Stimulated activated CD4-positive, alpha-beta T cell treated with anti-CD3 and anti-CD28 coated beads, Interleukin-1b, Interleukin-23, amount 100 ng/mL, for 24 hours (primary cell): Measurements from ENCODE around the gene ARHGAP12.
"Not testable (repeated sequence)": the region's sequence is repeated elsewhere in the genome, so short reads cannot be mapped to it uniquely, and the experiment has no call there.

Experiments used
- DNase-seq, 4 experiments: peaks; one replicate each; pipeline ENCODE4 v3.0.0-alpha.2; 2020; ENCODE audit warnings: low read depth in 4 of 4, low spot score in 1 of 4

Gene ARHGAP12, protein sequence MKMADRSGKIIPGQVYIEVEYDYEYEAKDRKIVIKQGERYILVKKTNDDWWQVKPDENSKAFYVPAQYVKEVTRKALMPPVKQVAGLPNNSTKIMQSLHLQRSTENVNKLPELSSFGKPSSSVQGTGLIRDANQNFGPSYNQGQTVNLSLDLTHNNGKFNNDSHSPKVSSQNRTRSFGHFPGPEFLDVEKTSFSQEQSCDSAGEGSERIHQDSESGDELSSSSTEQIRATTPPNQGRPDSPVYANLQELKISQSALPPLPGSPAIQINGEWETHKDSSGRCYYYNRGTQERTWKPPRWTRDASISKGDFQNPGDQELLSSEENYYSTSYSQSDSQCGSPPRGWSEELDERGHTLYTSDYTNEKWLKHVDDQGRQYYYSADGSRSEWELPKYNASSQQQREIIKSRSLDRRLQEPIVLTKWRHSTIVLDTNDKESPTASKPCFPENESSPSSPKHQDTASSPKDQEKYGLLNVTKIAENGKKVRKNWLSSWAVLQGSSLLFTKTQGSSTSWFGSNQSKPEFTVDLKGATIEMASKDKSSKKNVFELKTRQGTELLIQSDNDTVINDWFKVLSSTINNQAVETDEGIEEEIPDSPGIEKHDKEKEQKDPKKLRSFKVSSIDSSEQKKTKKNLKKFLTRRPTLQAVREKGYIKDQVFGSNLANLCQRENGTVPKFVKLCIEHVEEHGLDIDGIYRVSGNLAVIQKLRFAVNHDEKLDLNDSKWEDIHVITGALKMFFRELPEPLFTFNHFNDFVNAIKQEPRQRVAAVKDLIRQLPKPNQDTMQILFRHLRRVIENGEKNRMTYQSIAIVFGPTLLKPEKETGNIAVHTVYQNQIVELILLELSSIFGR

DNA sequence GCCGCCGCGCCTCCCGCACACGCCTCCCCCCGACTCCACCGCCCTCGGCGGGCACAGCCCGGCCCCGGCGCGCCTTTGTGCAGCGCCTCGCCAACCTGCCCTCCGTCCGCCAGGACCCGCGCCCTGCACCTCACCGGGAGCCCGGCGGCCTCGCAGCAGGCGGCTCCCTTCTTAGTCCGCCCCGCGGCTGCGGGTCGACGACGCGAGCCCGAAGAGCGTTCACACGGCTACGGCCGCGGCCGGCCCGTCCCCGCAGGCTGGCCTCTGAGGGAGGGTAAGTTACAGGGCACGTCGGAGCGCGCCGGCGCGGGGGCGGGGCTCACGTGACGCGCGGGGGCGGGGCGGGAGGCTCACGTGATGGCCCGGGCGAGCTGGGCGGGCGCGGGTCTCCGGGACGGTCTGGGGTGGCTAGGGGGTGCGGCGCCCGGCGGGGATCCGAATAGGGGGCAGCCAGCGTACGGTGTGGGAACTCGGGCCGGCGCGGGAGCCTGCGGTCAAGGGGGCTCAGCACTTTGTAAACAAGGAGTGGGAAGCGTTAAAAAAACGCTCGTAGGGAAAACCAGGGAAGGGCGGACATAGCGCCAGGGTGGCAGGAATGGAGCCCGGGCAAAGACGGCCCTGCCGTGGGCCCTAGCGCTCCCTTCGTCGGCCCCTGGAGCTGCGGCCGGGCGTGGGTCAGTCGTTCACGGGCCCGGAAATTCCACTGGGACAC, at the start of gene ARHGAP12:
Gene ARHGAP12 (minus strand): TSS at position 283 of the 712 bp plus-strand sequence. CDS start 19,976 bp downstream, outside the sequence.
- DNase-seq: peak; percentile 67 to 77 (median 71)

- no peak for DNase-seq
Measured at GRCh38 chr10:31978156-31978483, 49.5 kb upstream of the ARHGAP12 start.

- DNase-seq: no peak
Measured at GRCh38 chr10:31977440-31978155, 49.0 kb upstream of the ARHGAP12 start.

DNA sequence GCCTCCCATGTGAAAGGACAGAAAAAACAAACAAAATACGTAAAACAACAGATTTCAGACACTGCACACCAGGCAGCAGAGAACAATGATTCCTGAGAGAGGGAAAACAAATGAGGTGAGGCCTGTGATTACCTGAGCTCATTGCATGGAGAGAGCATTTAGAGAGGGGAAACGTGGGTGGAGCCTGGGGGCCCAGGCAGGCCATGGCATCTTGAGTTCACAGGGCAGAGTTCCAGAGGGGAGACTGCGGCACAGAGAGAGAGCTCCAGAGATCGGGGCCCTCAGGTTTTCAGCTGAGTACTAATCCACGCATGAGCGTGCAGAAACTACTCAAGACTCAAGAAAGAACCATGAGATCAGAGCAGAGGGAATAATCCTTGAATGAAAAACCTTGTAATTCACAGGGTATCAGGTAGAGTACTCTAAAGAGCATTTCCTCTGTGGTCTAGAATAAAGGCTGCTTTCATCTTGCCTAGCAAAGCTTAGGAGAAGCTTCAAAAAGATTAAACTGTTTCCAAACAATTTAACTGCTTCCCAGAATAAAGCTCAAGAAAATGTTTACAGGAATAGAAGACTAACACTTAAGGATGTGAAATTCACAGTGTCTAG, 46.6 kb upstream of the ARHGAP12 start:
- DNase-seq: no peak

GRCh38 chr10:31974434-31975124, 45.9 kb upstream of the ARHGAP12 start:
- no peak for DNase-seq

DNA sequence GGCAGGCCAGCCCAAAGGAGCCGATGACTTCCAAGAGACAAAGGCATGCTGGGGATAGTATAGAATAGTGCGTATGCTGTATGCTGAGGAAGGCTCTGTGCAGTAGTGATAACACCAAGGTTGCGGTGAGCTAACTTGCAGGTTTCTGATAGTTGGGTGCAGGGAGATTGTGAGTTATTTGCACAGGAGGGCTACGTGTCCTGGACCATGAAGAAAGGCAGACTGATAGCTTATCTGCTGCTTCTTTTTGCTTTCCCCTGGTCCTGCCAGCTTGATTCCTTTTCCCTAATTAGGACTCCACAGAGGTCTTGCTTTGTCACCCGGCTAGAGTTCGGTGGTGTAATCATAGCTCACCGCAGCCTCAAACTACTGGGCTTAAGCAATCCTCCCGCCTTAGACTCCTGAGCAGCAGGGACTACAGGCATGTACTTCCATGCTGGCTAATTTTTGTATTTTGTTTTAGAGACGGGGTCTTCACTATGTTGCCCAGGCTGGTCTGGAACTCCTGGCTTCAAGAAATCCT, 43.9 kb upstream of the ARHGAP12 start:
- DNase-seq: no peak

DNA sequence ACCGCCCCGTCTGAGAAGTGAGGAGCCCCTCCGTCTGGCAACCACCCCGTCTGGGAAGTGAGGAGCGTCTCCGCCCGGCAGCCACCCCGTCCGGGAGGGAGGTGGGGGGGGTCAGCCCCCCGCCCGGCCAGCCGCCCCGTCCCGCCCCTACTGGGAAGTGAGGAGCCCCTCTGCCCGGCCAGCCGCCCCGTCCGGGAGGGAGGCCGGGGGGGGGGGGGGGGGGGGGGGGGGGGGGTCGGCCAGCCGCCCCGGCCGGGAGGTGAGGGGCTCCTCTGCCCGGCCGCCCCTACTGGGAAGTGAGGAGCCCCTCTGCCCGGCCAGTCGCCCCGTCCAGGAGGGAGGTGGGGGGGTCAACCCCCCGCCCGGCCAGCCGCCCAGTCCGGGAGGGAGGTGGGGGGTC, 41.2 kb upstream of the ARHGAP12 start:
- not testable (repeated sequence) for DNase-seq

- DNase-seq: no peak
Measured at GRCh38 chr10:31963589-31963980, 35.0 kb upstream of the ARHGAP12 start.

GRCh38 chr10:31962826-31963588, 34.4 kb upstream of the ARHGAP12 start:
- DNase-seq: no peak

DNA sequence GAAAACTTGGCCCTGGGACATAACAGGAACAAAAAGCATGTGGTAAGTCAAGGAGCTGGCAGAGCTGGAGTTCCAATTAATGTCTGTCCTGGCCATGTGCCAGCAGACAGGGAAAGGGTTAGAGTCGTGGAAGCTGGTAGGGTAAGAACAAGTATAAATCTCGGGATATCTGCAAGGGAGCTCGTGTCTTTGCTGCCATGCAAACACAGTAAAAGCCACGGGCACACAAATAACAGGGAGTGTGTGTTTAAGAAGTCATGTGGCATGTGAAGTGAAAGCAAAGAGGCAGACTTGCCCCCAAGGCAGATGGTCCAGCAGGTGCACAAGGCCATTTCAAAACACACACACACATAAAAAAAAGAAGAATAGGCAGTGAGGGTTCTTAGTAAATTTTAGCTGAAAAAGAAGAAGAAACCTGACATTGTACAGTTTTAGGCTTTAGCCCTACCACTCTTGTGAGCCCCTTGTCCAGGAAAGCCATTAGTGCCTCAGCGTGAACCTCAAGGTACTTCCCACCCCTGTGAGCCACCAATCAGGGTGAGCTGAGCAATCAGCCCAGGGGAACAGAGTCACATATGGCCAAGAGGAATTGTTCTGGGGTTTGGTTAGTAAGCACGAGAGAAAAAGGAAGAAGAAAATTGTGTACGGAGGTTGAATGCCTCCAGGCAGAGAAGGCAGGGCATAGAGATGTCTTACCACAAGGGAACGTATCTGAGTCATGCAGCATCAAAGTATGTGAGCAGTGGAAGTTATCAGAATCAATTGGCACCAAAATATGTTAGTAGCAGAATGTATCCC, 32.8 kb upstream of the ARHGAP12 start:
- no peak for DNase-seq

- no peak for DNase-seq
Measured at GRCh38 chr10:31959461-31960173, 31.0 kb upstream of the ARHGAP12 start.

DNA sequence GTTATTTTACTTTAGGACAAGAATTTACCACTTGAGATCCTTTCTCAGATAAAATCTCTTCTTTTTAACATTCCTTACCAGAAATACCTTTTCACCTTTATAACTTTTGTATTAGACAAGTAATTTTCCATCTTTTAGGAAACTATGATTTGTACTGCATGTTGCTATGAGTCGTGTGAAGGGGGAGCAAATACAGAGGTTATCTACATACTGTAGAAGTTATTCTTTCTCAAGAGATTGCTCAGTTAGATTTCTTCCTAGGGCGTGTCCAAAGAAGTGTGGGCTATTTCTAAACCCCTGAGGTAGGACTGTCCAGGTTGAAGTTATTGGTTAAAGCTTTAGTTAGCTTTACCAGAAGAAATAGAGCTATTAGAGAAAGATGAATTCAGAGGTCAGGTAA, 30.2 kb upstream of the ARHGAP12 start:
- DNase-seq: no peak

- no peak for DNase-seq
Measured at GRCh38 chr10:31956200-31956946, 27.7 kb upstream of the ARHGAP12 start.

DNA sequence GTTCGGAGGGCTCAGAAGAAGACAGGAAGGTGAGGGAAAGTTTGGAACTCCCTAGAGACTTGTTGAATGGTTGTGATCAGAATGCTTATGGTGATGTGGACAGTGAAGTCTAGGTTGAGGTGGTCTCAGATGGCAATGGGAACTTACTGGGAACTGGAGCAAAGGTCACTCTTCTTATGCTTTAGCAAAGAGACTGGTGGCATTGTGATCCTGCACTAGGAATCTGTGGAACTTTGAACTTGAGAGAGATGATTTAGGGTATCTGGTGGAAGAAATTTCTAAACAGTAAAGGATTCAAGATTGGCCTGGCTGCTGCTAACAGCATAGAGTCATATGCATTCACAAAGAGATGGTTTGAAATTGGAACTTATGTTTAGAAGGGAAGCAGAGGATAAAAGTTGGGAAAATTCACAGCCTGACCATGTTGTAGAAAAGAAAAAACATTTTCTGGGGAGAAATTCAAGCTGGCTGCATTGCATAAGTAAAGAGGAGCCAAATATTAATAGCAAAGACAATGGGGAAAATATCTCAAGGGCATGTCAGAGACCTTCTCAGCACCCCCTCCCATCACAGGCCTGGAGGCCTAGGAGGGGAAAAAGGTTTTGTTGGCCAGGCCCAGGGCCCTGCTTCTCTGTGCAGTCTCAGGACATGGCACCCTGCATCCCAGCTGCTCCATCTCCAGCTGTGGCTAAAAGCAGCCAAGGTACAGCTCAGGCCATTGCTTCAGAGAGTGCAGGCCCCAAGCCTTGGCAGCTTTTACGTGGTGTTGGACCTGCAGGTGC, 26.0 kb upstream of the ARHGAP12 start:
- no peak for DNase-seq

DNA sequence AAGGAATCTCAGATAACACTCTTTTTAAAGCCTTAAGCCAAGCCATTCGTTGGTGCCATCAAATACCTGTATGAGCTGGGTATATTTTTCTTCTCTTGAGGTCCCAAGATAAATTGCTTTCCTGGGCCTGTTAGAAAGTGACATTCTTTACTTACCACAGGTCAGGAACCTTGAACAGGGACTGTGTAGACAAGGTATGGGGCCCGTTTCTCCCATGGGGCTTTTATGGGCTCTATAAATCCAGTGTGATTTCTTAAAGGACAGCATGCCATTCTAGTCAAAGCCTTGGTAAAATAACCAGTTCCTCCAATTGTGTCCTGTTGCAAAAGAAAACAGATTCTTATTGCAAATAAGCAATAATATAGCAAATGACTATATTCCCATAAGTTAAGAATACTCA, 24.8 kb upstream of the ARHGAP12 start:
- no peak for DNase-seq

DNA sequence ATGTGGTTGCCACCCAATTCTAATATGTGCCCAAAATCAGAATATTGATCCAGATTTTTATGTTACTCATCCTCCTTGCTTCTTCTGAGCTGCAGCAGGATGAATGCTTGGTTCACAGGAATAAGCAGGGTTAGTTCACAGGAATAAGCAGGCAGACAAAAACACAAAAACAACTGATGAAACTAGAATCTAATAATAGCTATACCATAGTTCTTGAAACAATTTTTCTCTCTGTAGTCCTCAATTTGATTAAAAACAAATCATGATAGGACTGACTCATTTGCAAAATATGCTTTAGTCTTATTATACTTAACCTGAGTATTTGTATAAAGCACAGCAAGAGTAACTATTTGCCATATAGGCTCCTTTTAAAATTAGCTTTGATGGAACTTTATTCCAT, 24.4 kb upstream of the ARHGAP12 start:
- DNase-seq: no peak
